SH-SY5Y (cell line): ENCODE results near the gene PRPH.

ENCODE experiments used
- GATA2 ChIP-seq: IDR thresholded peaks from 2 replicates; pipeline ENCODE4 v1.6.1; 2011; ENCODE audit warnings: mild to moderate bottlenecking, low read depth, low read length
- GATA3 ChIP-seq: IDR thresholded peaks from 2 replicates; pipeline ENCODE4 v1.6.1; 2011; ENCODE audit warnings: low read depth, mild to moderate bottlenecking, low read length, moderate library complexity

DNA sequence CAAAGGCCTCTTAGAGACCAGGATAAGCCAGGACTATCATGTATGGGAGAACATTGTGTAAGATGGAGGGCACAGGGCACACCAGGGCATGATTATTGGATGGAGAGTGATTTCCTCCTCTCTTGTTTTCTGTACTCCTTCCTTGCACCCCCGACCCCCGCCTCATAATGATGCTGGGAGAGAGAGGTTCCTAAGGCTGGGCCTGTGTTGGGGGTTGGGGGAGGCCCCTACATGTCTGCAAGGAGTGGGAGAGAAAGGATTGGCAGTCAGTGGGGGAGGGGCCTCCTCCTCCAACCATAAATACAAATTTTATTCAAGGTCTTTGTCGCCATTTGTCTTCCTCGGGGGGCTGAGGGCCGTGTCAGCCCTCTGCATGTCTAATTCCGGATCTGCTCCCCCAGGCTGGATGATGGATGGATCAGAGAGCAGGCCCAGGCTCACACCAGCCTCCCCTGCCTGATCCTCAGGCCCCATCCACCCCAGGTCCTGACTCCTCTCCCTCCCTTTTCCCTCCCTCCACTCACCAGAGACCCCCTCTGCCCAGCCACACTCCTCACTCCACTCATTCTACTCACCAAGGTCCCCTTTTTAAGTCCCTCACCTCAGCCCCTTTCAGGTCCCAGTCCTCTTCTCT lies 44.0 kb downstream of the PRPH start:
- TF ChIP-seq GATA2 = no peak
- no peak for TF ChIP-seq GATA3
